ENCODE results near the gene C1orf50. TPM values are rescaled to one million over a fixed set of nuclear protein-coding genes. Genes with fewer than 3 reads are reported as not detected.
"Not testable (repeated sequence)": the region's sequence is repeated elsewhere in the genome, so short reads cannot be mapped to it uniquely, and the experiment has no call there.

C1orf50 gene
- total and polyA plus RNA-seq, 7 donors, result 2.2 to 6.9 (median 3.5) TPM

- Histone ChIP-seq H3K27ac (no peak overlapping the region), H3K27me3 (no peaks in the 10 kb centered on the region), H3K4me1 (no peaks in the 10 kb centered on the region), H3K9me3 (no peaks in the 10 kb centered on the region), H3K36me3 (peaks cover 0 to 12% (median 0%) of the 10 kb centered on the region in 4 donors), H3K4me3 (no peak overlapping the region)
- no peak for TF ChIP-seq POLR2AphosphoS5 (IDR thresholded peaks at IDR 0.05)
- TF ChIP-seq EP300 (IDR thresholded peaks at IDR 0.05), result no peak
- no peak for TF ChIP-seq CTCF (IDR thresholded peaks at IDR 0.05)
- TF ChIP-seq POLR2A (IDR thresholded peaks at IDR 0.05), result no peak
- intact Hi-C loops (cut with DNase I), result no loop called here
- DNase-seq, result no peak
Measured at GRCh38 chr1:42806171-42806570, 39.1 kb downstream of the C1orf50 start.

GRCh38 chr1:42806593-42806992 lies 39.5 kb downstream of the C1orf50 start:
- H3K27me3 ChIP-seq, result no peaks in the 10 kb centered on the region
- no peak overlapping the region for H3K27ac ChIP-seq
- no peaks in the 10 kb centered on the region for H3K4me1 ChIP-seq
- intact Hi-C loops (cut with DNase I), result no loop called here
- no peaks in the 10 kb centered on the region for H3K9me3 ChIP-seq
- DNase-seq, result no peak
- 93% methylated on average over 5 of the region's 5 CpGs for WGBS, 2 donors
- H3K36me3 ChIP-seq, result peaks cover 0 to 15% (median 0%) of the 10 kb centered on the region in 4 donors
- H3K4me3 ChIP-seq, result no peak overlapping the region
- TF ChIP-seq CTCF (IDR thresholded peaks at IDR 0.05) (no peak), EP300 (IDR thresholded peaks at IDR 0.05) (no peak), POLR2AphosphoS5 (IDR thresholded peaks at IDR 0.05) (no peak), POLR2A (IDR thresholded peaks at IDR 0.05) (no peak)

DNA sequence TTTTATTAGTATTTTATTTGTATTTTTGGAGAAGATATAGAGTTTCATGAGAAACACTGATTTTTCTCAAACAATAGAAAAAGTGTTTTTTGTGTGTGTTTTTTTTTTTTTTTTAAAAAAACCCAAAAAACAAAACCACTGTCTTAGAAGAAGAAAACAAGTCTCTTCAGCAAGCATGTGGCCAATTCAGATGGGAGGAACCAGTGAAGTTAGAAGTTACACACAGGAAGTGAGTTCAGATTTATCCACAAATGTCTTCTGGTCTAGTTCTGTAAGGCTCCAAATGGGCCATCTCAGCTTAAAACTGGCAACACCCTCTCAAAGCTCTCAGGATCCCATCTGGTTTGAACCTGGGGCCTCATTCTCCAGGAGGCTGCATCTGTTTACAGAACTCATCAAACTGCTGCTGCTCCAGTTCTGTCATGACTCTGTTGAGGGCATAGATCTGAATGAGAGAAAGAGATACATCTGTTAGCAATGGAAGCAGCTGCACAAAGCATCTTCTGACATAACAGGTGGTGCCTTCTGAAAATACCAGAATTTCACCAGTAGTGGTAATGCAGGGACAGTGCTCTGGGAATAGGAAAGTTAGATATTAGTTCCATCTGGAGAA lies 40.1 kb downstream of the C1orf50 start:
- Histone ChIP-seq H3K4me3 (no peak overlapping the region), H3K27me3 (no peaks in the 10 kb centered on the region), H3K9me3 (no peaks in the 10 kb centered on the region), H3K4me1 (no peaks in the 10 kb centered on the region), H3K27ac (no peak overlapping the region), H3K36me3 (peaks cover 0 to 15% (median 0%) of the 10 kb centered on the region in 4 donors)
- DNase-seq, result no peak
- TF ChIP-seq POLR2AphosphoS5 (IDR thresholded peaks at IDR 0.05) (peak in 2 of 4 donors; percentile 61 to 63), CTCF (IDR thresholded peaks at IDR 0.05) (no peak), POLR2A (IDR thresholded peaks at IDR 0.05) (no peak), EP300 (IDR thresholded peaks at IDR 0.05) (no peak)
- intact Hi-C loops (cut with DNase I), result no loop called here

- H3K36me3 ChIP-seq; H3K27me3 ChIP-seq; H3K27ac ChIP-seq; intact Hi-C loops (cut with DNase I); DNase-seq; H3K4me3 ChIP-seq; H3K9me3 ChIP-seq: not testable (repeated sequence)
- WGBS, 2 donors, result 92 to 100% methylated on average over 3 of the region's 3 CpGs
- peaks cover 0 to 21% (median 14%) of the 10 kb centered on the region in 4 donors for H3K4me1 ChIP-seq
Measured at GRCh38 chr1:42814815-42815214, 47.8 kb downstream of the C1orf50 start.

- Histone ChIP-seq H3K27ac (peak overlapping the region; percentile 96 to 98 (median 98)), H3K9me3 (no peaks in the 10 kb centered on the region), H3K4me3 (peak overlapping the region; percentile 66 to 82 (median 77)), H3K4me1 (peaks cover 0 to 21% (median 14%) of the 10 kb centered on the region in 4 donors), H3K36me3 (peaks cover 0 to 4% (median 0%) of the 10 kb centered on the region in 4 donors), H3K27me3 (no peaks in the 10 kb centered on the region)
- intact Hi-C loops (cut with DNase I), result loop anchor here (1.0 to 2.0 kb wide), 2 partner anchors 49 to 109 kb away; partner anchors contain the start of genes C1orf50 and P3H1
- no peak for DNase-seq
- no peak for TF ChIP-seq EP300 (IDR thresholded peaks at IDR 0.05)
- TF ChIP-seq CTCF (IDR thresholded peaks at IDR 0.05), result no peak
- no peak for TF ChIP-seq POLR2AphosphoS5 (IDR thresholded peaks at IDR 0.05)
- no peak for TF ChIP-seq POLR2A (IDR thresholded peaks at IDR 0.05)
- WGBS, 2 donors, result 36 to 38% methylated on average over 7 of the region's 7 CpGs
Measured at GRCh38 chr1:42815941-42816584, 49.0 kb downstream of the C1orf50 start.

Measured in sigmoid colon (tissue), 7 donors.